H1 (cell line): ENCODE measurements around the gene ARMC9. TPM values are rescaled to one million over a fixed set of nuclear protein-coding genes. Genes with fewer than 3 reads are reported as not detected.

ENCODE experiments used
- CTCF ChIA-PET: fragments of 300-600 bp; sonication (Branson Sonifier 250); formaldehyde crosslinking; loops from one replicate; lab custom pipeline; 2021; ENCODE audit not compliant: partially characterized antibody; lab: Charles Lee
- POLR2A ChIA-PET: fragments of 300-600 bp; sonication (Branson Sonifier 250); formaldehyde crosslinking; loops from one replicate; lab custom pipeline; 2021; ENCODE audit warnings: inconsistent platforms; ENCODE audit not compliant: partially characterized antibody; lab: Charles Lee
- DNase-seq, 2 experiments: peaks; one replicate each; pipeline versions ENCODE4 v3.0.0 to v3.0.0-alpha.2; 2010 to 2022; ENCODE audit warnings: low spot score in 2 of 2, low read depth in 1 of 2, mixed read lengths in 1 of 2
- FAIRE-seq: peaks from 2 replicates; lab custom pipeline; 2011; peaks lifted over from hg19 to GRCh38; lab: Jason Lieb, UNC
- H2AFZ ChIP-seq: 2 replicates; pipeline ENCODE4 v1.8.1; 2012; ENCODE audit warnings: low read length, inconsistent platforms
- H2AK5ac ChIP-seq: 2 replicates; pipeline ENCODE4 v1.6.1; 2013; ENCODE audit warnings: low read depth, low read length
- H2BK120ac ChIP-seq: replicated peaks from 2 replicates; pipeline ENCODE3; 2013; ENCODE audit warnings: low read depth, low read length, inconsistent platforms
- H2BK12ac ChIP-seq: 2 replicates; pipeline ENCODE4 v1.6.1; 2013; ENCODE audit warnings: low read depth, low read length
- H2BK15ac ChIP-seq: 2 replicates; pipeline ENCODE4 v1.6.1; 2013; ENCODE audit warnings: low read length
- H2BK20ac ChIP-seq: 2 replicates; pipeline ENCODE4 v1.6.1; 2013; ENCODE audit warnings: low read length
- H2BK5ac ChIP-seq: 2 replicates; pipeline ENCODE4 v1.6.1; 2013; ENCODE audit warnings: low read depth, low read length
- H3K14ac ChIP-seq: 2 replicates; pipeline ENCODE4 v1.6.1; 2013; ENCODE audit warnings: inconsistent platforms; ENCODE audit not compliant: insufficient read length
- H3K18ac ChIP-seq: 2 replicates; pipeline ENCODE4 v1.6.1; 2013; ENCODE audit warnings: low read length; ENCODE audit errors: extremely low read depth
- H3K23ac ChIP-seq: 2 replicates; pipeline ENCODE4 v1.6.1; 2013; ENCODE audit warnings: inconsistent platforms; ENCODE audit not compliant: insufficient read length
- H3K23me2 ChIP-seq: 2 replicates; pipeline ENCODE4 v1.6.1; 2013; ENCODE audit warnings: low read depth, low read length
- H3K27ac ChIP-seq: 2 replicates; pipeline ENCODE4 v1.6.1; 2011; ENCODE audit warnings: low read depth, low read length, inconsistent platforms
- H3K27me3 ChIP-seq, 4 experiments: replicated peaks in 1 of 4; 1 replicate in 1 of 4; 2 replicates in 3 of 4; pipeline versions ENCODE4 v1.6.1 to v1.8.1; 2011 to 2013; ENCODE audit warnings: low read length in 3 of 4, mild to moderate bottlenecking in 3 of 4, inconsistent platforms in 2 of 4, mixed read lengths in 2 of 4, moderate library complexity in 1 of 4; ENCODE audit not compliant: control insufficient read depth in 3 of 4, insufficient read depth in 3 of 4; ENCODE audit errors: extremely low read depth in 1 of 4
- H3K36me3 ChIP-seq, 4 experiments: 2 replicates each; pipeline versions ENCODE4 v1.6.1 to v1.8.1; 2011 to 2013; ENCODE audit warnings: mild to moderate bottlenecking in 4 of 4, low read length in 3 of 4, moderate library complexity in 2 of 4, control low read depth in 1 of 4, inconsistent platforms in 1 of 4; ENCODE audit not compliant: insufficient read depth in 4 of 4, control insufficient read depth in 2 of 4
- H3K4ac ChIP-seq: replicated peaks from 2 replicates; pipeline ENCODE3; 2013; ENCODE audit warnings: low read length, low read depth, mixed read lengths, inconsistent platforms; ENCODE audit not compliant: insufficient read length
- H3K4me1 ChIP-seq, 4 experiments: replicated peaks in 1 of 4; 1 replicate in 1 of 4; 2 replicates in 3 of 4; pipeline versions ENCODE4 v1.6.1 to v1.8.1; 2011 to 2013; ENCODE audit warnings: low read length in 3 of 4, inconsistent platforms in 2 of 4, mixed read lengths in 1 of 4; ENCODE audit not compliant: insufficient read depth in 4 of 4, control insufficient read depth in 3 of 4
- H3K4me2 ChIP-seq, 2 experiments: 2 replicates each; pipeline versions ENCODE4 v1.6.1 to v1.8.1; 2011 to 2013; ENCODE audit warnings: low read depth in 2 of 2, low read length in 2 of 2, control low read depth in 1 of 2, inconsistent platforms in 1 of 2, mild to moderate bottlenecking in 1 of 2; ENCODE audit not compliant: insufficient read depth in 1 of 2
- H3K4me3 ChIP-seq, 4 experiments: fragments of 200-600, 300-600 bp in 1 of 4; sonication (generic), shearing (Covaris generic), sonication (Bioruptor Twin) in 1 of 4; 2 replicates each; pipeline versions ENCODE4 v1.5.1 to v1.8.1; 2011 to 2016; ENCODE audit warnings: low read length in 4 of 4, low read depth in 3 of 4, control low read depth in 2 of 4, inconsistent platforms in 2 of 4, mild to moderate bottlenecking in 2 of 4, mixed read lengths in 1 of 4, moderate library complexity in 1 of 4; ENCODE audit not compliant: insufficient read depth in 2 of 4; ENCODE audit errors: extremely low read depth in 1 of 4
- H3K56ac ChIP-seq: replicated peaks from 2 replicates; pipeline ENCODE3; 2013; ENCODE audit warnings: low read depth, mild to moderate bottlenecking, mixed read lengths, low read length, inconsistent platforms; ENCODE audit not compliant: insufficient read length
- H3K79me1 ChIP-seq: 2 replicates; pipeline ENCODE4 v1.6.1; 2013; ENCODE audit warnings: low read depth, low read length, control low read depth
- H3K79me2 ChIP-seq, 2 experiments: 2 replicates each; pipeline versions ENCODE4 v1.6.1 to v1.8.1; 2012 to 2013; ENCODE audit warnings: low read length in 2 of 2, mild to moderate bottlenecking in 2 of 2, inconsistent platforms in 1 of 2; ENCODE audit not compliant: insufficient read depth in 2 of 2, control insufficient read depth in 1 of 2
- H3K9ac ChIP-seq, 4 experiments: replicated peaks in 1 of 4; 1 replicate in 1 of 4; 2 replicates in 3 of 4; pipeline versions ENCODE4 v1.6.1 to v1.8.1; 2011 to 2013; ENCODE audit warnings: low read depth in 3 of 4, low read length in 3 of 4, control low read depth in 2 of 4, mild to moderate bottlenecking in 2 of 4, moderate library complexity in 2 of 4, inconsistent platforms in 1 of 4; ENCODE audit errors: extremely low read depth in 1 of 4
- H3K9me3 ChIP-seq, 2 experiments: 2 replicates each; pipeline versions ENCODE4 v1.6.1 to v1.8.1; 2012 to 2013; ENCODE audit warnings: mild to moderate bottlenecking in 2 of 2, moderate library complexity in 2 of 2, control low read depth in 1 of 2, inconsistent platforms in 1 of 2, low read depth in 1 of 2, low read length in 1 of 2, mixed read lengths in 1 of 2; ENCODE audit not compliant: insufficient read depth in 2 of 2
- H4K20me1 ChIP-seq, 2 experiments: replicated peaks in 1 of 2; 2 replicates each; pipeline versions ENCODE3 to v1.8.1; 2011 to 2013; ENCODE audit warnings: inconsistent platforms in 2 of 2, low read length in 2 of 2, mild to moderate bottlenecking in 1 of 2; ENCODE audit not compliant: insufficient read depth in 2 of 2, control insufficient read depth in 1 of 2
- H4K5ac ChIP-seq: 2 replicates; pipeline ENCODE4 v1.6.1; 2013; ENCODE audit warnings: low read length, low read depth, mixed read lengths, inconsistent platforms; ENCODE audit not compliant: insufficient read length
- H4K8ac ChIP-seq: 2 replicates; pipeline ENCODE4 v1.8.0; 2013; ENCODE audit warnings: mild to moderate bottlenecking, moderate library complexity, low read length, inconsistent platforms; ENCODE audit not compliant: insufficient read depth; ENCODE audit errors: extremely low read depth
- H4K91ac ChIP-seq: replicated peaks from 2 replicates; pipeline ENCODE3; 2013; ENCODE audit warnings: low read length, mixed read lengths, inconsistent platforms; ENCODE audit not compliant: insufficient read length
- CHD1 ChIP-seq: IDR thresholded peaks from 2 replicates; pipeline ENCODE4 v1.6.1; 2012; ENCODE audit warnings: low read depth, low read length, improper control_type of control experiment
- EZH2 ChIP-seq: fragments of 200-600 bp; sonication (generic); IDR thresholded peaks from 2 replicates; pipeline ENCODE4 v1.7.1; 2012; ENCODE audit warnings: low read depth, mild to moderate bottlenecking, moderate library complexity, low read length, inconsistent platforms; ENCODE audit not compliant: severe bottlenecking
- KDM4A ChIP-seq: IDR thresholded peaks from one replicate; pipeline ENCODE4 v1.7.1; 2012; ENCODE audit warnings: low read depth, mild to moderate bottlenecking, moderate library complexity, low read length, inconsistent platforms; ENCODE audit not compliant: severe bottlenecking
- NANOG ChIP-seq: IDR thresholded peaks from 2 replicates; pipeline ENCODE4 v1.6.1; 2011; ENCODE audit warnings: low read length, low read depth, mild to moderate bottlenecking, inconsistent platforms; ENCODE audit not compliant: insufficient read depth, poor library complexity, severe bottlenecking
- RAD21 ChIP-seq, 2 experiments: IDR thresholded peaks in 1 of 2; conservative IDR thresholded peaks in 1 of 2; 2 replicates each; pipeline ENCODE4 v1.6.1; 2011; ENCODE audit warnings: low read depth in 2 of 2, low read length in 2 of 2, improper control_type of control experiment in 1 of 2, inconsistent platforms in 1 of 2, mild to moderate bottlenecking in 1 of 2, moderate library complexity in 1 of 2
- SP4 ChIP-seq: IDR thresholded peaks from 2 replicates; pipeline ENCODE4 v1.6.1; 2012; ENCODE audit warnings: low read length, inconsistent platforms
- TAF7 ChIP-seq: optimal IDR thresholded peaks from 2 replicates; pipeline ENCODE3; 2011; ENCODE audit warnings: low read depth, mild to moderate bottlenecking, inconsistent platforms, low read length, moderate library complexity, borderline replicate concordance
- WGBS, 2 experiments: shearing (Covaris generic) in 1 of 2; methylation state at CpG; one replicate each; pipeline versions ENCODE4 v1.1.6 to v1.1.7; 2013 to 2015; ENCODE audit warnings: low lambda C conversion rate in 2 of 2, mixed read lengths in 2 of 2, inconsistent platforms in 1 of 2, low coverage in 1 of 2, missing lambda C conversion rate in 1 of 2; ENCODE audit not compliant: insufficient replicate concordance in 2 of 2, insufficient coverage in 1 of 2, insufficient read length in 1 of 2; ENCODE audit errors: extremely low coverage in 1 of 2, missing lambda C conversion rate in 1 of 2; 5-methylcytosine and 5-hydroxymethylcytosine counted together
- polyA plus RNA-seq, 7 experiments: library from polyadenylated mRNA; depleted of rRNA in 3 of 7; stranded (reverse) in 5 of 7; unstranded in 2 of 7; fragments of >200 nt in 5 of 7; fragments of 200-250 nt in 2 of 7; gene quantifications; 1 replicate in 5 of 7; 2 replicates in 1 of 7; 4 replicates in 1 of 7; pipeline versions ENCODE4 v1.2.1 to v1.2.3, GENCODE V29; 2011 to 2013; ENCODE audit warnings: missing spikeins in 2 of 7, mixed read lengths in 2 of 7
- total RNA-seq: library from RNA; stranded (reverse); fragmentation: NEBNext Ultra II Directional; extraction: Animal tissue kit (Norgen Biotek cat#: 25700); gene quantifications from 2 replicates; pipeline ENCODE4 v1.2.1, GENCODE V29; 2021
- TF ChIP-seq, protein P1 (sequence below): IDR thresholded peaks from 2 replicates; pipeline ENCODE4 v1.6.1; 2011; ENCODE audit warnings: low read length, improper control_type of control experiment

ARMC9 gene
- total and polyA plus RNA-seq, 2 of the 8 experiments (the other 6 are each of a cell fraction or from before 2014, with no cell fraction given) = 23.2 to 36.1 TPM

DNA sequence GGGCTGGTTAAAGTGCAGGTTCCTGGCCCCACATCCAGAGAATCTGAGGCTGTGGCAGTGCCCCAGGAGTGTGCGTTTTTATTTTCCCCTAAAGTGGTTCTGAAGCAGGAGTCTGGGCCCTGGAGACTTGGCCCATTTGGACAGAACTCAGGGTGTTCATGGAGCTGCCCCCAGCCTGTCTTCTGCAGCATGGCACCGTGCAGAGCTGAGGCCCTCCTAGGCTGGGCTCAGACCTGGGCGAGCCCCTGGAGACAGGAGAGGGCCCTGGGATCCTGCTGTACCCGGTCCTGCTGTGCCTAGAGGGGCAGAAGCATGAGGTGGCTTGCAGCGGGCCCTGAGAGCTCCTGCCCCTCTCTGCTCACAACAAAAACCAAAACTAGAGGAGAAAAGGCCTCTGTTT lies 138.3 kb downstream of the ARMC9 start:
- Histone ChIP-seq H3K9ac (no peak overlapping the region), H3K23me2 (no peaks in the 10 kb centered on the region), H3K36me3 (peaks cover 0 to 4% (median 3%) of the 10 kb centered on the region in 4 experiments; a peak in 2 of 8 replicates), H4K5ac (no peak overlapping the region), H2BK20ac (no peak overlapping the region), H2BK5ac (no peak overlapping the region), H2BK15ac (no peak overlapping the region), H4K91ac (no peak overlapping the region), H3K27ac (no peak overlapping the region), H3K27me3 (no peaks in the 10 kb centered on the region), H3K79me1 (no peaks in the 10 kb centered on the region), H3K79me2 (no peaks in the 10 kb centered on the region), H3K23ac (no peak overlapping the region), H3K9me3 (no peaks in the 10 kb centered on the region), H4K20me1 (no peaks in the 10 kb centered on the region), H2BK12ac (no peak overlapping the region), H3K18ac (no peak overlapping the region), H3K56ac (no peak overlapping the region), H3K4me1 (peaks cover 0 to 3% (median 1%) of the 10 kb centered on the region in 4 experiments; a peak in 2 of 7 replicates), H2AK5ac (no peak overlapping the region), H3K4me3 (no peak overlapping the region), H2AFZ (no peak overlapping the region), H3K4me2 (no peak overlapping the region), H2BK120ac (no peak overlapping the region), H3K14ac (no peak overlapping the region), H3K4ac (no peak overlapping the region), H4K8ac (no peak overlapping the region)
- ChIA-PET POLR2A (interaction anchor here (0.6 kb wide), 1 partner anchor 449 kb away, joined by 3 read pairs; no protein-coding TSS in a partner anchor), CTCF (interaction anchor here (1.0 to 3.6 kb wide), 8 partner anchors 9 to 115 kb away, joined by 3 to 17 read pairs (median 4); no protein-coding TSS in a partner anchor)
- DNase-seq (no peak), FAIRE-seq (no peak)
- 84% methylated on average over 3 of the region's 5 CpGs; no CpG with 5 or more reads in 1 of the 2 experiments for WGBS, 2 experiments
- TF ChIP-seq KDM4A (no peak), RAD21 (IDR thresholded peaks at IDR 0.05 in 1 of 2, conservative IDR thresholded peaks at IDR 0.05 in 1 of 2; ENCODE audit: low read depth in 2 of 2, low read length in 2 of 2) (no peak), EZH2 (no peak), NANOG (no peak), SP4 (no peak), CHD1 (no peak), TAF7 (no peak)
- TF ChIP-seq, protein P1, sequence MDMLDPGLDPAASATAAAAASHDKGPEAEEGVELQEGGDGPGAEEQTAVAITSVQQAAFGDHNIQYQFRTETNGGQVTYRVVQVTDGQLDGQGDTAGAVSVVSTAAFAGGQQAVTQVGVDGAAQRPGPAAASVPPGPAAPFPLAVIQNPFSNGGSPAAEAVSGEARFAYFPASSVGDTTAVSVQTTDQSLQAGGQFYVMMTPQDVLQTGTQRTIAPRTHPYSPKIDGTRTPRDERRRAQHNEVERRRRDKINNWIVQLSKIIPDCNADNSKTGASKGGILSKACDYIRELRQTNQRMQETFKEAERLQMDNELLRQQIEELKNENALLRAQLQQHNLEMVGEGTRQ = no peak
